ENCODE data around the gene PPP1R8. TPM values are rescaled to one million over a fixed set of nuclear protein-coding genes. Genes with fewer than 3 reads are reported as not detected.
"Not testable (repeated sequence)": the region's sequence is repeated elsewhere in the genome, so short reads cannot be mapped to it uniquely, and the experiment has no call there.

The PPP1R8 gene
- total RNA-seq (10 to 100 TPM; 66.3 to 70.0 TPM), polyA plus RNA-seq (37.5 TPM)

DNA sequence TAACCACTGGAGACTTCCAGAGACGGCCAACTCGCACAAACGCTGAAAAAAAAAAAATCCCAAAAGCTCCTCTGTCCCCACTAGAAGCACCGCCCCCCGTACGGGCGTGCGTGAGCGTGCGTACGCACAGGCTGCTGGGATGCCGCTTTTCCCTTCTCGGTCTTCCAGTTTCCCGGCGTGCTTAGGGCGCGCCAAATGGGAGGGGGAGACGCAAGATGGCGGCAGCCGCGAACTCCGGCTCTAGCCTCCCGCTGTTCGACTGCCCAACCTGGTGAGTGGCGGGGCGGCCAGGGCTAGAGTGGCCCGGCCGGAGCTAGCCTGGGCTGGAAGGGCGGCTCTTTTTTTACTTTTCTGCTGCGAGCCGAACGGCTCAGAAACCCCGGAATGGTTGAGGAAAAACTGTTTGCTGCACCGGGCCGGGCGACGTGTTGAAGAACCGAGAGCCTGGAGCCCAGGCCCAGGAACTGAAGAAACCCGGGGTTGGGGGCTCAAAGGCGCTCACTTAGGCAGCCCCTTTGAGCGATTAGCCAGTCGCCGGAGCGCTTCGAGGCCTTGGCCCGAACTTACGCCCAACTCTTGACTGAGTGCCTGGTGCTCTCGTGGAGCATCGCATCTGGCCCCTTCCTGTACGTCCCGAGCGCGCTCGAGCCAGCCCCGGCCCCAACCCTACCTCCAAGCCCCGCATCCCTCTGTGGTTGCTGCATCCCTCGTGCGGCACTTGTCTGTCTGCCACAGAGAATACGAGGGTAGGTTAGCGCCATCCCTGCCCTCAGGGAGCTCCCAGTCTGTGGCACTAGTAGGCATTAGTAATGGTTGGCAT is at the start of gene PPP1R8:
PPP1R8 (plus strand) TSS at position 162 of the 820 bp plus-strand sequence; CDS start at position 216, 54 bp downstream.
- peaks cover 33% of the 10 kb centered on the region for H3K4me1 ChIP-seq (ENCODE audit: insufficient read depth, low read length)
- H3K27ac ChIP-seq (ENCODE audit: low read depth, low read length), result peak within 1 kb of the TSS; percentile 84
- Mint-ChIP-seq H3K27me3 (no peaks in the 10 kb centered on the region), H3K4me3 (peak within 1 kb of the TSS; percentile 91 to 99 (median 94)), H3K27ac (peak within 1 kb of the TSS; percentile 84 to 99 (median 94)), H3K36me3 (peaks cover 0 to 43% (median 3%) of the 10 kb centered on the region in 3 donors), H3K4me1 (peaks cover 26 to 50% (median 37%) of the 10 kb centered on the region in 3 donors), H3K9me3 (no peaks in the 10 kb centered on the region)
- CTCF ChIA-PET, result interaction anchor here (1.0 to 1.4 kb wide), 2 partner anchors 13 to 149 kb away, joined by 3 to 4 read pairs; no protein-coding TSS in a partner anchor
- no peaks in the 10 kb centered on the region for H3K36me3 ChIP-seq (ENCODE audit: insufficient read depth, low read length)
- H3K4me3 ChIP-seq (ENCODE audit: low read length), result peak within 1 kb of the TSS; percentile 74
- H3K27me3 ChIP-seq (ENCODE audit: insufficient read depth, low read length, poor library complexity, severe bottlenecking), result no peaks in the 10 kb centered on the region
- peak; percentile 76 to 89 (median 83) for DNase-seq
- H3K9me3 ChIP-seq (ENCODE audit: low read length), result no peaks in the 10 kb centered on the region
- POLR2A ChIA-PET, result interaction anchor here (0.6 to 1.5 kb wide), 4 partner anchors 58 to 436 kb away, joined by 3 to 11 read pairs (median 8); partner anchors contain the start of genes FAM76A, STX12 and XKR8

DNA sequence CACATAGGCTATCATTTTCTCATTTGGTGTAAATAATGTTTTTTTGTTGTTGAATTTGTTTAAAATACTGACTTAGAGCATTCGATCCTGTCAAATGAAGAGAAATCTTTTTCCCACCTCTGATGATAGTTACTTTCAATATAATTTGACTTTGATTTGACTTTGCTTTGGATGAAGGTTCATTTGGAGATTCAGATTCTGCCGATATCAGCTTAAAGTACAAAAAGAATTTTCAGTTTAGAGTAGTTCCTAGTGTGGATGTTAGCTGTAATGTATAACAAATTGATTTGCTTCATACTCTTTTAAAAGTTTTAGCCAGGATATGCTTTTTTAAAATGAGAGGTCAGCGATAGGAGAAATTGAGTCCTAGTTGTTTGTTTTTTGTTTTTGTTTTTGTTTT is 47.6 kb upstream of the PPP1R8 start:
- POLR2A ChIA-PET, result no interaction called here
- no peak for DNase-seq
- Histone ChIP-seq H3K9me3 (ENCODE audit: low read length) (no peaks in the 10 kb centered on the region), H3K4me3 (ENCODE audit: low read length) (no peak overlapping the region), H3K27me3 (ENCODE audit: insufficient read depth, low read length, poor library complexity, severe bottlenecking) (no peaks in the 10 kb centered on the region), H3K27ac (ENCODE audit: low read depth, low read length) (no peak overlapping the region), H3K36me3 (ENCODE audit: insufficient read depth, low read length) (no peaks in the 10 kb centered on the region), H3K4me1 (ENCODE audit: insufficient read depth, low read length) (peaks cover 4% of the 10 kb centered on the region)
- Mint-ChIP-seq H3K9me3 (no peaks in the 10 kb centered on the region), H3K4me3 (no peak overlapping the region), H3K27ac (peak overlapping the region in 5 of 8 donors; percentile 5 to 74 (median 27)), H3K4me1 (peaks cover 19 to 47% (median 41%) of the 10 kb centered on the region in 3 donors), H3K27me3 (no peaks in the 10 kb centered on the region), H3K36me3 (peaks cover 0 to 19% (median 0%) of the 10 kb centered on the region in 3 donors)
- CTCF ChIA-PET, result no interaction called here

DNA sequence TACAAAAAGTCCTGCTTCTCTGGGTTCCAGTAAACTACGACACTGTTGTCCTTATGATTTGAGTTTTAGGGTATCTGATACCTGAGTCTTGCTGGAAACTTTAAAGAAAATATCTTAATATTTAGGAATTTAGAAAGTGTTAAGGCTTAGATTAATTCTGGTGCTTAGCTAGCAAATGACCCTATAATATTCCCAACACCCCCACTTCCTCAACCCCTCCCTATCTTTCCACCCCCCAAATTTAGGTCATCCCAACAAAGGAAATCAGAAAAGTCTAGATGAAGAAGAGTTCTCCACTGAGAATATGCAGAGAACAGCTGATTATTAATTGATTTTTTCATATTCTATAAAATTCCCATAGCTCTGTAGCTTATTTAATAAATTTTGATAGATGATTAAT is 45.9 kb upstream of the PPP1R8 start:
- H3K9me3 Mint-ChIP-seq, result no peaks in the 10 kb centered on the region
- no peak overlapping the region for H3K4me3 ChIP-seq (ENCODE audit: low read length)
- H3K9me3 ChIP-seq (ENCODE audit: low read length), result no peaks in the 10 kb centered on the region
- H3K4me1 Mint-ChIP-seq, result peaks cover 14 to 42% (median 34%) of the 10 kb centered on the region in 3 donors
- H3K27ac ChIP-seq (ENCODE audit: low read depth, low read length), result no peak overlapping the region
- H3K27me3 ChIP-seq (ENCODE audit: insufficient read depth, low read length, poor library complexity, severe bottlenecking), result no peaks in the 10 kb centered on the region
- ChIA-PET CTCF (no interaction called here), POLR2A (interaction anchor here (0.6 kb wide), 1 partner anchor 65 kb away, joined by 3 read pairs; no protein-coding TSS in a partner anchor)
- H3K36me3 Mint-ChIP-seq, result peaks cover 0 to 25% (median 3%) of the 10 kb centered on the region in 3 donors
- peaks cover 4% of the 10 kb centered on the region for H3K4me1 ChIP-seq (ENCODE audit: insufficient read depth, low read length)
- H3K27ac Mint-ChIP-seq, result peak overlapping the region in 3 of 8 donors; percentile 5 to 42 (median 36)
- H3K36me3 ChIP-seq (ENCODE audit: insufficient read depth, low read length), result no peaks in the 10 kb centered on the region
- no peaks in the 10 kb centered on the region for H3K27me3 Mint-ChIP-seq
- H3K4me3 Mint-ChIP-seq, result no peak overlapping the region
- no peak for DNase-seq

DNA sequence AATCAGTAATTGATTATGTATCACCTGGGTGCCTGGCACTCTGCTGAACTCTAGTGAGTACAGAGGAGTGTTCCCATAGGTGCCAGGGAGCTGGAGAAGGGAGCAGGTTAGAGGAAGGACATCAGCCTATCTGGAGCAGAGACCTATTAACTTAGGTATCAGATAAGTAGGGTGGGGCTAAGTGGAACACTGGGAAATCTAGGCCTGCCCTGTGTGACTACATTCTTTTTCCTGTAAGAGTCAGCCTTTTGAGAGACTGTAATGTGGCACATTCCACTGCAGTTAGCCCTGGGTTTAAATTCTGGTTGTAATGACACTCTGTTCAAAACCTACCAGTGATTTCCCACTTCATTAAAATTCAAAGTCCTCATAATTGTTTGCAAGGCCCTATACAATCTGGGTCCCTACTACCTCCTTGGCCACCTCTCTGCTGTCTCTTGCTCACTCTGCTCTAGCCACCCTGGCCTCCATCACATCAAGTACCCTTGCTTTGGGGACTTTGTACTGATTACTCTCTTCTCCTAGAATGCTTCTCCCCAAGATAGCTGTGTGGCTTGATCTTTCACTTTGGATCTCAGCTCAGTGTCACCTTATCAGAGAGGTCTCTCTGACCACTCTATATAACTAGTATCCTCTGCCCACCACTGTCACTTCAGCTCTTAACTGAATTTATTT is 44.7 kb upstream of the PPP1R8 start:
- Mint-ChIP-seq H3K4me1 (peaks cover 14 to 42% (median 31%) of the 10 kb centered on the region in 3 donors), H3K36me3 (peaks cover 0 to 31% (median 9%) of the 10 kb centered on the region in 3 donors), H3K27me3 (no peaks in the 10 kb centered on the region), H3K9me3 (no peaks in the 10 kb centered on the region), H3K27ac (peak overlapping the region; percentile 4 to 82 (median 61)), H3K4me3 (no peak overlapping the region)
- H3K27ac ChIP-seq (ENCODE audit: low read depth, low read length), result no peak overlapping the region
- no peak overlapping the region for H3K4me3 ChIP-seq (ENCODE audit: low read length)
- no peaks in the 10 kb centered on the region for H3K36me3 ChIP-seq (ENCODE audit: insufficient read depth, low read length)
- H3K4me1 ChIP-seq (ENCODE audit: insufficient read depth, low read length), result peaks cover 4% of the 10 kb centered on the region
- ChIA-PET POLR2A (no interaction called here), CTCF (no interaction called here)
- no peak for DNase-seq
- no peaks in the 10 kb centered on the region for H3K27me3 ChIP-seq (ENCODE audit: insufficient read depth, low read length, poor library complexity, severe bottlenecking)
- no peaks in the 10 kb centered on the region for H3K9me3 ChIP-seq (ENCODE audit: low read length)

DNA sequence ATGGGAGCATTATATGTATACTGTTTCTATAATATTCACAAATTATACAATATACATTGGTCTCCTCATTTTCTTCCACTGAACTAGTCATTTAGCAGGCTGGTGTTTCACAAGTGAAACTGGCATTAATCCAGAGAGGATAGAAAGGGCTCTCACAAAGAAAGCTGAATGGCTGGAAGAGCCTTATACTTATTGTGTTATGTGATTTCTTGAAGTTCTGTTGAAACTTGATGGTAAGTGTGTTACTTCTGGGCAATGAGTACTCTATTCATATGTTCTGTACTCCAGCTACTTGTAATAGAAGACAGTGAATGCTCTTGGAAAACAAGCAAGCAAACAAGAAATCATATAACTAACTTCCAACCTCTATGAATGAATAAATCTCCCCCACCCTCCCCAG is 42.7 kb upstream of the PPP1R8 start:
- Mint-ChIP-seq H3K4me1 (peaks cover 13 to 34% (median 22%) of the 10 kb centered on the region in 3 donors), H3K27ac (peak overlapping the region in 3 of 8 donors; percentile 0 to 36 (median 5)), H3K36me3 (peaks cover 0 to 33% (median 14%) of the 10 kb centered on the region in 3 donors), H3K4me3 (no peak overlapping the region), H3K9me3 (no peaks in the 10 kb centered on the region), H3K27me3 (no peaks in the 10 kb centered on the region)
- DNase-seq, result no peak
- peaks cover 4% of the 10 kb centered on the region for H3K4me1 ChIP-seq (ENCODE audit: insufficient read depth, low read length)
- H3K36me3 ChIP-seq (ENCODE audit: insufficient read depth, low read length), result no peaks in the 10 kb centered on the region
- H3K27ac ChIP-seq (ENCODE audit: low read depth, low read length), result no peak overlapping the region
- no peaks in the 10 kb centered on the region for H3K27me3 ChIP-seq (ENCODE audit: insufficient read depth, low read length, poor library complexity, severe bottlenecking)
- H3K9me3 ChIP-seq (ENCODE audit: low read length), result no peaks in the 10 kb centered on the region
- POLR2A ChIA-PET, result no interaction called here
- CTCF ChIA-PET, result no interaction called here
- H3K4me3 ChIP-seq (ENCODE audit: low read length), result no peak overlapping the region

DNA sequence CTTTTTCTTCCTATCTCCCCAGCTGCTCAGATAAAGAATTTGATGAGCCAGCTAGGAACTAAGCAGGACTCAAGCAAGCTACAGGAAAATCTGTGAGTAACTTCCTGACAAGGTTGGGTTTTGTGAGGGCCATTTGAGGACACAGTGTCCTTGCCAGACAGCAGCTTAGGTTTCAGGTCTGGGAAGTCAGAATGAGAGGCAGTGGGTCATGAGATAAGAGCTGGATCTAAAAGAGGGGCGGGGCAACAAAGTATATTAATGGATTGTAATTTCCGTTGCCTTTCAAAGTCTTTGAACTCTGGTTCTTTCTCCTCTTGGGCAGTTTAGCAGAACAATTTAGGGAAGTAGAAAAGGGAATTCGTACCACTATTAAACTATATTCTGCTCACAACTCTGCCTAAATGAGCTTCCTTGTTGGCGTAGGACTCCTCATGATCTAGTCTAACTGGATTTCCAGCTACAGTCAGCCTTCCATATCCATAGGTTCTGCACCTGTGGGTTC is 41.0 kb upstream of the PPP1R8 start:
- H3K36me3 Mint-ChIP-seq, result peaks cover 0 to 47% (median 15%) of the 10 kb centered on the region in 3 donors
- H3K27me3 Mint-ChIP-seq, result no peaks in the 10 kb centered on the region
- DNase-seq, result no peak
- Histone ChIP-seq H3K4me1 (ENCODE audit: insufficient read depth, low read length) (no peaks in the 10 kb centered on the region), H3K9me3 (ENCODE audit: low read length) (no peaks in the 10 kb centered on the region), H3K36me3 (ENCODE audit: insufficient read depth, low read length) (peaks cover 7% of the 10 kb centered on the region), H3K4me3 (ENCODE audit: low read length) (no peak overlapping the region), H3K27me3 (ENCODE audit: insufficient read depth, low read length, poor library complexity, severe bottlenecking) (no peaks in the 10 kb centered on the region), H3K27ac (ENCODE audit: low read depth, low read length) (no peak overlapping the region)
- peaks cover 11 to 25% (median 18%) of the 10 kb centered on the region in 3 donors for H3K4me1 Mint-ChIP-seq
- peak overlapping the region in 1 of 8 donors; percentile 6 for H3K27ac Mint-ChIP-seq
- POLR2A ChIA-PET, result no interaction called here
- H3K4me3 Mint-ChIP-seq, result no peak overlapping the region
- CTCF ChIA-PET, result no interaction called here
- no peaks in the 10 kb centered on the region for H3K9me3 Mint-ChIP-seq

DNA sequence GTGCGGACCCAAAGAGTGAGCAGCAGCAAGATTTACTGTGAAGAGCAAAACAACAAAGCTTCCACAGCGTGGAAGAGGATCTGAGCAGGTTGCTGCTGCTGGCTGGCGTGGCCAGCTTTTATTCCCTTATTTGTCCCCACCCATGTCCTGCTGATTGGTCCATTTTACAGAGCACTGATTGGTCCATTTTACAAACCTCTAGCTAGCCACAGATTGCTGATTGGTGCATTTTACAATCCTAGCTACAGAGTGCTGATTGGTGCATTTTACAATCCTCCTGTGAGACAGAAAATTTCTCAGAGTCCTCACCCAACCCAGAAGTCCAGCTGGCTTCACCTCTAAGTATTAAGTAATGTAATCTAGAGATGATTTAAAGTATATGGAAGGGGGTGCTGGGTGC is 40.3 kb upstream of the PPP1R8 start:
- Mint-ChIP-seq H3K36me3 (peaks cover 0 to 51% (median 18%) of the 10 kb centered on the region in 3 donors), H3K4me1 (peaks cover 9 to 18% (median 11%) of the 10 kb centered on the region in 3 donors), H3K27ac (peak overlapping the region in 1 of 8 donors; percentile 50)
- H3K27ac ChIP-seq (ENCODE audit: low read depth, low read length); DNase-seq; H3K27me3 ChIP-seq (ENCODE audit: insufficient read depth, low read length, poor library complexity, severe bottlenecking); POLR2A ChIA-PET; H3K4me1 ChIP-seq (ENCODE audit: insufficient read depth, low read length); H3K4me3 Mint-ChIP-seq; H3K9me3 Mint-ChIP-seq; H3K27me3 Mint-ChIP-seq; H3K36me3 ChIP-seq (ENCODE audit: insufficient read depth, low read length); H3K9me3 ChIP-seq (ENCODE audit: low read length); H3K4me3 ChIP-seq (ENCODE audit: low read length); CTCF ChIA-PET: not testable (repeated sequence)

DNA sequence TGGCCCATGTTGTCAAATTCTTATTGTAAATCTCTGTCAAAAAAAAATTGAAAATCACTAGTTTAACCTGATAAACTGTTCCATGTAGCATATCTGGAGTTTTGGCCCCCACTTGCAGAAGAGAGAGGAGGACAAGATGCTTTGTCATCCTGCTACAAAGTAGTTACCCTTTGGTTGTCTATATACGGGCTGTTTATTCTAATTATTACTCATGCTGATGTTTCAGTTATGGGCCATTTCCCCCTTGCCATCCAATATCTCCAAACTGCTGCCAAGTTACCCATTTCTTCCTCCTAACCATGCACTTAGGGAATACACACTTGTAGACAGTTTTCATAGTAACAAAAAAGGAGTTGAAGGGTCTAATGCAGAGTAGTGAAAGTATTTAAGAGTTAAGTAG is 35.0 kb upstream of the PPP1R8 start:
- Histone ChIP-seq H3K9me3 (ENCODE audit: low read length) (no peaks in the 10 kb centered on the region), H3K4me3 (ENCODE audit: low read length) (no peak overlapping the region), H3K27ac (ENCODE audit: low read depth, low read length) (no peak overlapping the region), H3K36me3 (ENCODE audit: insufficient read depth, low read length) (peaks cover 30% of the 10 kb centered on the region), H3K27me3 (ENCODE audit: insufficient read depth, low read length, poor library complexity, severe bottlenecking) (no peaks in the 10 kb centered on the region), H3K4me1 (ENCODE audit: insufficient read depth, low read length) (no peaks in the 10 kb centered on the region)
- no peaks in the 10 kb centered on the region for H3K9me3 Mint-ChIP-seq
- H3K27ac Mint-ChIP-seq, result peak overlapping the region in 2 of 8 donors; percentile 4 to 65
- H3K36me3 Mint-ChIP-seq, result peaks cover 8 to 72% (median 29%) of the 10 kb centered on the region in 3 donors
- ChIA-PET CTCF (no interaction called here), POLR2A (no interaction called here)
- no peaks in the 10 kb centered on the region for H3K27me3 Mint-ChIP-seq
- no peak overlapping the region for H3K4me3 Mint-ChIP-seq
- peaks cover 0 to 4% (median 0%) of the 10 kb centered on the region in 3 donors for H3K4me1 Mint-ChIP-seq
- no peak for DNase-seq
